ENCODE results near the gene TCF20. TPM values are rescaled to one million over a fixed set of nuclear protein-coding genes. Genes with fewer than 3 reads are reported as not detected.

Gene TCF20
- total RNA-seq, 1 donor from 2014 or later = 83.9 TPM

- peaks cover 13% of the 10 kb centered on the region for H3K4me1 Mint-ChIP-seq (ENCODE audit: low read depth)
- intact Hi-C loops (cut with micrococcal nuclease) = loop anchor here (10.0 kb wide), 1 partner anchor 64 kb away; no protein-coding TSS in a partner anchor
- H3K27me3 Mint-ChIP-seq (ENCODE audit: insufficient read depth) = peaks cover 5% of the 10 kb centered on the region
- no peak for DNase-seq (ENCODE audit: low spot score)
- H3K4me3 Mint-ChIP-seq = no peak overlapping the region
- no peak overlapping the region for H3K27ac Mint-ChIP-seq
- H3K36me3 Mint-ChIP-seq (ENCODE audit: low read depth) = no peaks in the 10 kb centered on the region
- no peaks in the 10 kb centered on the region for H3K9me3 Mint-ChIP-seq
These were observed 38.5 kb upstream of the TCF20 start for GRCh38 chr22:42308892-42309468.

- Mint-ChIP-seq H3K27me3 (ENCODE audit: insufficient read depth) (peaks cover 10% of the 10 kb centered on the region), H3K36me3 (ENCODE audit: low read depth) (no peaks in the 10 kb centered on the region), H3K4me1 (ENCODE audit: low read depth) (peaks cover 19% of the 10 kb centered on the region), H3K9me3 (no peaks in the 10 kb centered on the region), H3K27ac (peak overlapping the region; percentile 14), H3K4me3 (no peak overlapping the region)
- intact Hi-C loops (cut with micrococcal nuclease) = loop anchor here (10.0 kb wide), 1 partner anchor 63 kb away; no protein-coding TSS in a partner anchor
- DNase-seq (ENCODE audit: low spot score) = no peak
These were observed 37.5 kb upstream of the TCF20 start for GRCh38 chr22:42307806-42308563.

- no peaks in the 10 kb centered on the region for H3K36me3 Mint-ChIP-seq (ENCODE audit: low read depth)
- intact Hi-C loops (cut with micrococcal nuclease) = loop anchor here (10.0 kb wide), 1 partner anchor 61 kb away; no protein-coding TSS in a partner anchor
- DNase-seq (ENCODE audit: low spot score) = no peak
- no peak overlapping the region for H3K4me3 Mint-ChIP-seq
- no peak overlapping the region for H3K27ac Mint-ChIP-seq
- H3K27me3 Mint-ChIP-seq (ENCODE audit: insufficient read depth) = peaks cover 10% of the 10 kb centered on the region
- H3K4me1 Mint-ChIP-seq (ENCODE audit: low read depth) = peaks cover 18% of the 10 kb centered on the region
- no peaks in the 10 kb centered on the region for H3K9me3 Mint-ChIP-seq
These were observed 35.6 kb upstream of the TCF20 start for GRCh38 chr22:42306010-42306409.

- no peaks in the 10 kb centered on the region for H3K36me3 Mint-ChIP-seq (ENCODE audit: low read depth)
- peaks cover 10% of the 10 kb centered on the region for H3K27me3 Mint-ChIP-seq (ENCODE audit: insufficient read depth)
- no peaks in the 10 kb centered on the region for H3K9me3 Mint-ChIP-seq
- H3K4me3 Mint-ChIP-seq = no peak overlapping the region
- intact Hi-C loops (cut with micrococcal nuclease) = loop anchor here (10.0 kb wide), 1 partner anchor 60 kb away; no protein-coding TSS in a partner anchor
- no peak overlapping the region for H3K27ac Mint-ChIP-seq
- no peak for DNase-seq (ENCODE audit: low spot score)
- H3K4me1 Mint-ChIP-seq (ENCODE audit: low read depth) = peaks cover 35% of the 10 kb centered on the region
These were observed 33.9 kb upstream of the TCF20 start for GRCh38 chr22:42304324-42304790.

DNA sequence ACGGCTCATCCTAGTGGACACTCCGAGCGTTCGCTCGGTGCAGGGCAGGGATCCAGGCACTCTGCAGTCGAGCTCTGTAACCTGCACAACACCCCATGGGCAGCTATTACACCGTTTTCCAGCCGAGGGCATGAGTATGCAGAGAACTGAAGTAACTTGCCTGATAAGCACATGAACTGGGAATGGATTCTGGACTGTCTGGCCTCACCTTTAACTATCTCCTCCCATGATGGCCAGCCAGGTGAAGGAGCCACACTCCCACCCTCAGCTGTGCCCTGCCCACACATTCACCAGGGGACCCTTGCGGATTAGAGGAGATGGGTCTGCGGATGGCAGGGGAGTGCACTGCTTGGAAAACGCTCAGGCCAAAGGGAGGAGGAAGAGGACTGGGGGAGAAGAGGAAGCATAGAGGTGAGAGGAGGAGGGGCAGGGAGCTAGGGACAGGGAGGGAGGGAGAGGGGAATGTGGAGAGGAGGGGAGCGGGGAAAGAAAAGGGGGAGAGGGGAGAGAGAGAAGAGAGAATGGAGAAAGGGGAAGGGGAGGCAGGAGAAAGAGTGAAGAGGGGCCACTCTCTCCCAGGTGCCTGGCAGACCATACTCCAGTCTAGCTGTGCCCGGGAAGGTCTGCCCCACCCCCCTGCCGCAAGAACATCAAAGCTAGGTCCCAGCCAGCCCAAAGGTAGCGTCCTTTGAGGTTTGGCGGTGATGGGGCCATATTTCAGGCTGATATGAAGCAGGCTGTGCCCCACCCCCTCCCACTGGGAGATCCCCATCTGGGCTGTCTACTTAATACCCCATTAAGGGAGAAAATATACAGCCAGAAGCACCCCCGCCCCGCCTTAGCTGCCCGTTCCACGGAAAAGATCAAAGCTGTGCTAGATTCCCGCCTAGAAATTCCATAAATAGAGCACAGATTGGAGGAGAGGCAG, 33.2 kb upstream of the TCF20 start:
- no peak overlapping the region for H3K27ac Mint-ChIP-seq
- H3K9me3 Mint-ChIP-seq = no peaks in the 10 kb centered on the region
- H3K4me1 Mint-ChIP-seq (ENCODE audit: low read depth) = peaks cover 42% of the 10 kb centered on the region
- intact Hi-C loops (cut with micrococcal nuclease) = loop anchor here (10.0 kb wide), 1 partner anchor 59 kb away; no protein-coding TSS in a partner anchor
- no peaks in the 10 kb centered on the region for H3K36me3 Mint-ChIP-seq (ENCODE audit: low read depth)
- peaks cover 10% of the 10 kb centered on the region for H3K27me3 Mint-ChIP-seq (ENCODE audit: insufficient read depth)
- H3K4me3 Mint-ChIP-seq = no peak overlapping the region
- no peak for DNase-seq (ENCODE audit: low spot score)

GRCh38 chr22:42301742-42302102, 31.3 kb upstream of the TCF20 start:
- Mint-ChIP-seq H3K4me1 (ENCODE audit: low read depth) (peaks cover 44% of the 10 kb centered on the region), H3K36me3 (ENCODE audit: low read depth) (no peaks in the 10 kb centered on the region), H3K27me3 (ENCODE audit: insufficient read depth) (peaks cover 10% of the 10 kb centered on the region), H3K9me3 (no peaks in the 10 kb centered on the region), H3K27ac (no peak overlapping the region), H3K4me3 (no peak overlapping the region)
- intact Hi-C loops (cut with micrococcal nuclease) = loop anchor here (10.0 kb wide), 1 partner anchor 57 kb away; no protein-coding TSS in a partner anchor
- DNase-seq (ENCODE audit: low spot score) = no peak

DNA sequence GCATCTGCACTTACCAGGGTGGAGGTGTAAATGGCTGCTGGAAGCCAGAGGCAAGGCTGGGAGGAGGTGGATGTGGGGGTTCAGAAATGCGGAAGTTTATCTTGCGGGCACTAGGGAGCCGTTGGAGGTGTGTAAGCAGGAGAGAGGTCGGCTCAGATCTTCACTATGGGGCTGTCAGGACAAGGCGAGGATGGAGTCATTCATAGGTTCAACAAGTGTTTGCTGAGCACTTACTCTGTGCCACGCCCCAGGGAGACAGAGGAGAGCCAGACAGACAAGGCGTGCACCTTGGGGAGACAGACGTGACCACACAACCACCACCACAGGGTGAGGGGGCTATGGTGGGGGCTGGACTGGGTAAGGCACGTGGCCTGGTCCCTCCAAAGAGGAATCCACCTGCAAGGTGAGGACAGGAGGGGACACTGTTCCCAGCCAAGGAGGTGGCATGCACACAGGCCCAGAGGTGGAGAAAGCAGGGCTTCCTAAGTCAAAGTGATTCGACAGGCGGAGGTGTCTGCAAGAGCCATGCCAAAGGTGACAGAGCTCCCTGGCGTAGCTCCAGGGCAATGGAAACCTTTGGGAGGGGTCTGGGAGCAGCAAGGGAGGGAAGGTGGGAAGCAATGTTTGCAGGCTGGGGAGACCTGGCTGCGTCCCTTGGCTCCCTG, 30.8 kb upstream of the TCF20 start:
- no peak for DNase-seq (ENCODE audit: low spot score)
- H3K27ac Mint-ChIP-seq = peak overlapping the region; percentile 1
- H3K9me3 Mint-ChIP-seq = no peaks in the 10 kb centered on the region
- H3K27me3 Mint-ChIP-seq (ENCODE audit: insufficient read depth) = peaks cover 10% of the 10 kb centered on the region
- peaks cover 44% of the 10 kb centered on the region for H3K4me1 Mint-ChIP-seq (ENCODE audit: low read depth)
- H3K4me3 Mint-ChIP-seq = peak overlapping the region; percentile 28
- H3K36me3 Mint-ChIP-seq (ENCODE audit: low read depth) = no peaks in the 10 kb centered on the region
- intact Hi-C loops (cut with micrococcal nuclease) = loop anchor here (10.0 kb wide), 1 partner anchor 56 kb away; no protein-coding TSS in a partner anchor

GRCh38 chr22:42300259-42301076, 30.0 kb upstream of the TCF20 start:
- H3K4me1 Mint-ChIP-seq (ENCODE audit: low read depth) = peaks cover 44% of the 10 kb centered on the region
- intact Hi-C loops (cut with micrococcal nuclease) = loop anchor here (10.0 kb wide), 1 partner anchor 56 kb away; no protein-coding TSS in a partner anchor
- H3K27ac Mint-ChIP-seq = peak overlapping the region; percentile 43
- H3K4me3 Mint-ChIP-seq = peak overlapping the region; percentile 68
- no peaks in the 10 kb centered on the region for H3K36me3 Mint-ChIP-seq (ENCODE audit: low read depth)
- DNase-seq (ENCODE audit: low spot score) = peak; percentile 21
- peaks cover 10% of the 10 kb centered on the region for H3K27me3 Mint-ChIP-seq (ENCODE audit: insufficient read depth)
- no peaks in the 10 kb centered on the region for H3K9me3 Mint-ChIP-seq

GRCh38 chr22:42299586-42300258, 29.3 kb upstream of the TCF20 start:
- peak; percentile 30 for DNase-seq (ENCODE audit: low spot score)
- Mint-ChIP-seq H3K9me3 (no peaks in the 10 kb centered on the region), H3K27me3 (ENCODE audit: insufficient read depth) (peaks cover 6% of the 10 kb centered on the region), H3K27ac (peak overlapping the region; percentile 43), H3K4me1 (ENCODE audit: low read depth) (peaks cover 44% of the 10 kb centered on the region), H3K4me3 (peak overlapping the region; percentile 68), H3K36me3 (ENCODE audit: low read depth) (no peaks in the 10 kb centered on the region)
- intact Hi-C loops (cut with micrococcal nuclease) = loop anchor here (10.0 kb wide), 1 partner anchor 55 kb away; no protein-coding TSS in a partner anchor

DNA sequence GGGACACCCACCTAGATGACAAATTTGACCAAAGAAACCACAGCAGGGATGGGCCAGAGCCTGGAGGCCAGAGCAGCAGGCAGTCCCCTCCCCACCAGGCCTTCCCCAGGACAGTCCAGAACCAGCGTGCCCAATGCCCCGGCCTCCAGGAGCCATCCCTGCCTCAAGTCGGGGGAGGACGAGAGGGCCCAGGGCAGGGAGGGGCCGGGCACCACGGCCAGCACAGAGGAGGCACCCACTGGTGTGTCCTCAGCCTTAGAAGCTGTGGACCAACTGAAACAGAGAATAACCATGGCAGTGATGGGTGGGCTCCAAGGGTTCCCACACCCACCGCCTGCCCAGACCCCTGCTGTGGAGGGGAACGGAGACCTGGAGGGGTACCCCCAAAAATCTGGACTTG, 28.3 kb upstream of the TCF20 start:
- H3K36me3 Mint-ChIP-seq (ENCODE audit: low read depth) = no peaks in the 10 kb centered on the region

DNA sequence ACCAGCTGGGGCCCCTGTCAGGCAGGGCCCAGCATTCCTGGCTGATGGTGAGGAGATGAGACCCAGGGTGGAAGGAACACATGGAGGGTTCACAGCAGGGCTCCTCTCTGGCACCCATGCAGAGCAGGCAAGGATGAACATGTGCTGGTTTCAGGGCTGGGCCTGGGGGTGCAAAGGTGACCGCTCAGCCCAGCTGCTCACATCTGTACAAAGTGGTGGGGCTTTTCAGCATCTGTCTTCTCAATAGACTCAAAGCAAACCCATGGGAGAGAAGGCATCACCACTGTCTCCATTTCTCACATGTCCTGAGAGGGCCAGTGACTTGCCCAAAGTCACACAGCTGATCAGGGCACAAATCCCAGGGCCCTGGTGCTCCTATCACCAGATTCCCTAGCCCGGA, 27.3 kb upstream of the TCF20 start:
- Mint-ChIP-seq H3K36me3 (ENCODE audit: low read depth) (no peaks in the 10 kb centered on the region), H3K9me3 (no peaks in the 10 kb centered on the region), H3K27me3 (ENCODE audit: insufficient read depth) (no peaks in the 10 kb centered on the region), H3K4me1 (ENCODE audit: low read depth) (peaks cover 37% of the 10 kb centered on the region), H3K27ac (no peak overlapping the region), H3K4me3 (no peak overlapping the region)
- DNase-seq (ENCODE audit: low spot score) = no peak
- intact Hi-C loops (cut with micrococcal nuclease) = no loop called here

More for the DNA sequence above, 28.3 kb upstream of the TCF20 start:
- Mint-ChIP-seq H3K9me3 (no peaks in the 10 kb centered on the region), H3K4me1 (ENCODE audit: low read depth) (peaks cover 44% of the 10 kb centered on the region), H3K27me3 (ENCODE audit: insufficient read depth) (peaks cover 3% of the 10 kb centered on the region), H3K27ac (peak overlapping the region; percentile 23), H3K4me3 (no peak overlapping the region)
- intact Hi-C loops (cut with micrococcal nuclease) = no loop called here
- no peak for DNase-seq (ENCODE audit: low spot score)
